PFSK-1 (cell line): Measurements from ENCODE around the gene ELL2.

Experiments
- POLR2AphosphoS5 ChIP-seq: IDR thresholded peaks from 2 replicates; pipeline ENCODE4 v1.6.1; 2012; ENCODE audit warnings: low read depth, mild to moderate bottlenecking, control low read depth, low read length, moderate library complexity
- REST ChIP-seq, 2 experiments: IDR thresholded peaks; 2 replicates each; pipeline versions ENCODE4 v1.6.1 to v1.8.0; 2011 to 2012; ENCODE audit warnings: low read depth in 2 of 2, low read length in 2 of 2, control low read depth in 1 of 2, inconsistent platforms in 1 of 2, mild to moderate bottlenecking in 1 of 2, moderate library complexity in 1 of 2; ENCODE audit not compliant: insufficient read depth in 1 of 2
- SIN3A ChIP-seq: IDR thresholded peaks from 2 replicates; pipeline ENCODE4 v1.6.1; 2012; ENCODE audit warnings: mild to moderate bottlenecking, low read length, moderate library complexity, borderline replicate concordance; ENCODE audit not compliant: insufficient read depth
- TAF1 ChIP-seq: IDR thresholded peaks from 2 replicates; pipeline ENCODE4 v1.6.1; 2012; ENCODE audit warnings: low read length, control low read depth, borderline replicate concordance; ENCODE audit not compliant: insufficient read depth

- TF ChIP-seq TAF1, result no peak
- 0 out of 4 replicates have a peak, but pooled peaks of 1 of the 2 experiments have one; percentile 49 for TF ChIP-seq REST (IDR thresholded peaks at IDR 0.05; ENCODE audit: insufficient read depth in 1 of 2, low read depth in 2 of 2, low read length in 2 of 2)
- TF ChIP-seq POLR2AphosphoS5, result no peak
- TF ChIP-seq SIN3A, result no peak; the same call in 1 of the 2 replicates
Measured at GRCh38 chr5:95858661-95859595, 102.7 kb downstream of the ELL2 start.
